ENCODE measurements around the gene LRIG2. TPM values are rescaled to one million over a fixed set of nuclear protein-coding genes. Genes with fewer than 3 reads are reported as not detected.

The LRIG2 gene
- total and polyA plus RNA-seq, 2 of the 4 experiments (the other 2 are of a cell fraction), result 4.3 to 9.0 TPM

- intact Hi-C loops (cut with micrococcal nuclease) (loop anchor here (2.0 to 5.0 kb wide), 3 partner anchors 265 to 604 kb away; no protein-coding TSS in a partner anchor), in situ Hi-C loops (cut with MboI; ENCODE audit: low sequenced_read_pairs) (no loop called here), dilution Hi-C loops (cut with HindIII; ENCODE audit: low sequenced_read_pairs, unreplicated experiment) (no loop called here)
- peaks cover 0 to 15% of the 10 kb centered on the region in 2 experiments; a peak in 3 of 4 replicates for H3K79me1 ChIP-seq (ENCODE audit: low read depth in 1 of 2, low read length in 2 of 2)
- H2BK15ac ChIP-seq (ENCODE audit: low read depth, low read length), result no peak overlapping the region
- peak overlapping the region; percentile 66 to 95; a peak in 2 of 4 replicates for H4K8ac ChIP-seq (ENCODE audit: low read depth in 2 of 2, low read length in 2 of 2)
- 0 out of 2 replicates have a peak overlapping the region, but pooled peaks have one; percentile 13 for H2AK5ac ChIP-seq (ENCODE audit: low read depth, low read length)
- H4K5ac ChIP-seq (ENCODE audit: low read depth, low read length), result peak overlapping the region; percentile 13; the same call in 1 of the 2 replicates
- no peaks in the 10 kb centered on the region for H3K9me1 ChIP-seq (ENCODE audit: insufficient read depth, low read length)
- H3K4me1 ChIP-seq (ENCODE audit: control insufficient read depth, insufficient read depth, low read length), result no peaks in the 10 kb centered on the region; the same call in 1 of the 2 replicates
- H4K20me1 ChIP-seq (ENCODE audit: insufficient read depth, low read length), result peaks cover 25% of the 10 kb centered on the region
- peak overlapping the region; percentile 85; the same call in 1 of the 2 replicates for H3K56ac ChIP-seq (ENCODE audit: extremely low read depth, insufficient read depth, low read length)
- ChIA-PET CTCF (interaction anchor here (0.6 to 2.1 kb wide), 21 partner anchors 8 to 743 kb away, joined by 3 to 27 read pairs (median 6); partner anchors contain the start of gene PPM1J), POLR2A (ENCODE audit: unreplicated experiment) (no interaction called here)
- H3K4me2 ChIP-seq (ENCODE audit: low read depth, low read length), result peak overlapping the region; percentile 99
- DNase-seq, result peak; percentile 61
- peak overlapping the region; percentile 94; the same call in 1 of the 2 replicates for H4K91ac ChIP-seq (ENCODE audit: insufficient read depth, low read depth, low read length)
- peaks cover 4% of the 10 kb centered on the region for H3K36me3 ChIP-seq (ENCODE audit: control insufficient read depth, insufficient read depth, low read length)
- no peak overlapping the region for H2BK20ac ChIP-seq (ENCODE audit: low read depth, low read length)
- 0% methylated on average over 4 of the region's 22 CpGs; no CpG with 5 or more reads in 1 of the 2 experiments for WGBS, 2 experiments (ENCODE audit: extremely low coverage in 2 of 2, insufficient read length in 1 of 2)
- H3K23ac ChIP-seq (ENCODE audit: low read depth, low read length), result peak overlapping the region; percentile 85; the same call in 1 of the 2 replicates
- peak overlapping the region; percentile 93 for H2AK9ac ChIP-seq (replicated peaks; ENCODE audit: low read depth, low read length, poor library complexity)
- H3K4me3 ChIP-seq (ENCODE audit: insufficient read depth, low read depth, low read length), result peak overlapping the region; percentile 85
- peak overlapping the region; percentile 96 for H3K9ac ChIP-seq (ENCODE audit: low read depth, low read length)
- no peak overlapping the region for H2BK120ac ChIP-seq (ENCODE audit: low read depth, low read length)
- H2BK5ac ChIP-seq (ENCODE audit: low read depth, low read length, poor library complexity, severe bottlenecking), result peak overlapping the region; percentile 83
- TF ChIP-seq CTCF (conservative IDR thresholded peaks at IDR 0.05; ENCODE audit: low read depth, low read length) (peak; percentile 56), POLR2A (IDR thresholded peaks at IDR 0.05; ENCODE audit: low read depth, low read length) (no peak), BHLHE40 (IDR thresholded peaks at IDR 0.05; ENCODE audit: low read depth, low read length) (no peak)
- peak overlapping the region; percentile 92 for H3K14ac ChIP-seq (replicated peaks; ENCODE audit: low read depth, low read length)
- H3K27me3 ChIP-seq (ENCODE audit: control insufficient read depth, insufficient read depth, low read length), result no peaks in the 10 kb centered on the region
- no peaks in the 10 kb centered on the region for H3K9me3 ChIP-seq (ENCODE audit: control insufficient read depth, insufficient read depth, low read length)
- no TSS peak for BruUV-seq (replicated peaks)
- H3K18ac ChIP-seq (ENCODE audit: low read depth, low read length), result no peak overlapping the region; the same call in 1 of the 2 replicates
- peak; percentile 65 for ATAC-seq (ENCODE audit: low read depth)
- H2AFZ ChIP-seq (replicated peaks; ENCODE audit: low read length, poor library complexity), result peak overlapping the region; percentile 97
- H3K27ac ChIP-seq (ENCODE audit: insufficient read depth, low read length), result peak overlapping the region; percentile 97
- peak overlapping the region; percentile 90 for H3K4ac ChIP-seq (ENCODE audit: low read depth, low read length)
Measured at GRCh38 chr1:113073479-113073950, 517 bp downstream of the LRIG2 start.

Data from IMR-90 (cell line).